ENCODE data around the gene TOM1L1. TPM values are rescaled to one million over a fixed set of nuclear protein-coding genes. Genes with fewer than 3 reads are reported as not detected.

TOM1L1 gene
- total RNA-seq, 4 donors from 2014 or later = 28.4 to 41.6 (median 30.0) TPM

GRCh38 chr17:54985476-54985875, 84.8 kb downstream of the TOM1L1 start:
- Histone ChIP-seq H3K4me3 (no peak overlapping the region), H3K4me1 (peaks cover 2 to 16% (median 5%) of the 10 kb centered on the region in 3 donors), H3K9me3 (peaks cover 0 to under 1% (median 0%) of the 10 kb centered on the region in 3 donors), H3K27ac (no peak overlapping the region), H3K36me3 (peaks cover 0 to 20% of the 10 kb centered on the region in 2 donors), H3K27me3 (no peaks in the 10 kb centered on the region)
- WGBS, 2 donors (ENCODE audit: low coverage in 1 of 2) = 90 to 100% methylated on average over 1 of the region's 1 CpG
- TF ChIP-seq EP300 (IDR thresholded peaks at IDR 0.05) (no peak), CTCF (IDR thresholded peaks at IDR 0.05) (no peak), POLR2AphosphoS5 (IDR thresholded peaks at IDR 0.05) (no peak), POLR2A (IDR thresholded peaks at IDR 0.05) (no peak)
- ATAC-seq = no peak

GRCh38 chr17:54990118-54990517, 89.5 kb downstream of the TOM1L1 start:
- WGBS, 2 donors (ENCODE audit: low coverage in 1 of 2) = 100% methylated on average over 1 of the region's 4 CpGs
- H3K36me3 ChIP-seq = peaks cover 0 to 34% of the 10 kb centered on the region in 2 donors
- H3K27ac ChIP-seq = no peak overlapping the region
- H3K27me3 ChIP-seq = no peaks in the 10 kb centered on the region
- no peak for TF ChIP-seq POLR2A (IDR thresholded peaks at IDR 0.05)
- no peak for TF ChIP-seq CTCF (IDR thresholded peaks at IDR 0.05)
- TF ChIP-seq POLR2AphosphoS5 (IDR thresholded peaks at IDR 0.05) = no peak
- no peak for TF ChIP-seq EP300 (IDR thresholded peaks at IDR 0.05)
- no peak overlapping the region for H3K4me3 ChIP-seq
- no peak for ATAC-seq
- no peaks in the 10 kb centered on the region for H3K4me1 ChIP-seq
- H3K9me3 ChIP-seq = no peaks in the 10 kb centered on the region

GRCh38 chr17:54991567-54991966, 90.9 kb downstream of the TOM1L1 start:
- 0 to 92% methylated on average over 1 of the region's 1 CpG for WGBS, 2 donors (ENCODE audit: low coverage in 1 of 2)
- Histone ChIP-seq H3K9me3 (no peaks in the 10 kb centered on the region), H3K27me3 (no peaks in the 10 kb centered on the region), H3K4me1 (no peaks in the 10 kb centered on the region), H3K4me3 (no peak overlapping the region), H3K36me3 (peaks cover 0 to 30% of the 10 kb centered on the region in 2 donors), H3K27ac (no peak overlapping the region)
- no peak for ATAC-seq
- TF ChIP-seq EP300 (IDR thresholded peaks at IDR 0.05) = no peak
- TF ChIP-seq POLR2AphosphoS5 (IDR thresholded peaks at IDR 0.05) = no peak
- no peak for TF ChIP-seq CTCF (IDR thresholded peaks at IDR 0.05)
- TF ChIP-seq POLR2A (IDR thresholded peaks at IDR 0.05) = no peak

GRCh38 chr17:54992797-54993639, 92.4 kb downstream of the TOM1L1 start:
- Histone ChIP-seq H3K36me3 (peaks cover 0 to 25% of the 10 kb centered on the region in 2 donors), H3K9me3 (no peaks in the 10 kb centered on the region), H3K27ac (no peak overlapping the region), H3K4me1 (peaks cover 0 to 5% (median 0%) of the 10 kb centered on the region in 3 donors), H3K4me3 (no peak overlapping the region), H3K27me3 (no peaks in the 10 kb centered on the region)
- TF ChIP-seq CTCF (IDR thresholded peaks at IDR 0.05) (peak; percentile 46 to 64 (median 58)), POLR2AphosphoS5 (IDR thresholded peaks at IDR 0.05) (no peak)
- ATAC-seq = no peak
- 90 to 93% methylated on average over 4 to 8 of the region's 8 CpGs for WGBS, 2 donors (ENCODE audit: low coverage in 1 of 2)

- Histone ChIP-seq H3K4me3 (no peak overlapping the region), H3K9me3 (no peaks in the 10 kb centered on the region), H3K36me3 (peaks cover 0 to 33% of the 10 kb centered on the region in 2 donors), H3K4me1 (peaks cover 0 to 5% (median 0%) of the 10 kb centered on the region in 3 donors), H3K27me3 (no peaks in the 10 kb centered on the region), H3K27ac (no peak overlapping the region)
- 81 to 82% methylated on average over 1 of the region's 1 CpG for WGBS, 2 donors (ENCODE audit: low coverage in 1 of 2)
- ATAC-seq = no peak
- TF ChIP-seq CTCF (IDR thresholded peaks at IDR 0.05) = no peak
- TF ChIP-seq POLR2AphosphoS5 (IDR thresholded peaks at IDR 0.05) = no peak
- TF ChIP-seq EP300 (IDR thresholded peaks at IDR 0.05) = no peak
- no peak for TF ChIP-seq POLR2A (IDR thresholded peaks at IDR 0.05)
Observed at GRCh38 chr17:54996441-54996840, 95.8 kb downstream of the TOM1L1 start.

All from gastroesophageal sphincter (tissue), 4 donors.